Measurements from ENCODE around the gene PTPRQ. TPM values are rescaled to one million over a fixed set of nuclear protein-coding genes. Genes with fewer than 3 reads are reported as not detected.

PTPRQ gene
- total RNA-seq, 1 experiment from 2014 or later: not detected

GRCh38 chr12:80576641-80577418 is 132.8 kb downstream of the PTPRQ start:
- intact Hi-C loops (cut with micrococcal nuclease; ENCODE audit: unreplicated experiment): no loop called here
- no peak for TF ChIP-seq CTCF (IDR thresholded peaks at IDR 0.05; ENCODE audit: unreplicated experiment)
- no peak overlapping the region for H3K4me3 Mint-ChIP-seq (ENCODE audit: low read depth, unreplicated experiment)
- H3K36me3 Mint-ChIP-seq (ENCODE audit: insufficient read depth, unreplicated experiment): no peaks in the 10 kb centered on the region
- H3K27ac Mint-ChIP-seq (ENCODE audit: unreplicated experiment): no peak overlapping the region
- DNase-seq: no peak
- CTCF ChIA-PET: interaction anchor here (0.6 kb wide), 1 partner anchor 12 kb away, joined by 3 read pairs; no protein-coding TSS in a partner anchor
- no TSS peak for BruUV-seq (replicated peaks)
- H3K27me3 Mint-ChIP-seq (ENCODE audit: unreplicated experiment): no peaks in the 10 kb centered on the region
- peaks cover 8% of the 10 kb centered on the region for H3K4me1 Mint-ChIP-seq (ENCODE audit: low read depth, unreplicated experiment)
- no peaks in the 10 kb centered on the region for H3K9me3 Mint-ChIP-seq (ENCODE audit: low read depth, unreplicated experiment)

- BruUV-seq (replicated peaks): no TSS peak
- intact Hi-C loops (cut with micrococcal nuclease; ENCODE audit: unreplicated experiment): no loop called here
- Mint-ChIP-seq H3K4me1 (ENCODE audit: low read depth, unreplicated experiment) (peaks cover 8% of the 10 kb centered on the region), H3K9me3 (ENCODE audit: low read depth, unreplicated experiment) (no peaks in the 10 kb centered on the region), H3K27ac (ENCODE audit: unreplicated experiment) (no peak overlapping the region), H3K36me3 (ENCODE audit: insufficient read depth, unreplicated experiment) (no peaks in the 10 kb centered on the region), H3K27me3 (ENCODE audit: unreplicated experiment) (no peaks in the 10 kb centered on the region), H3K4me3 (ENCODE audit: low read depth, unreplicated experiment) (no peak overlapping the region)
- TF ChIP-seq CTCF (IDR thresholded peaks at IDR 0.05; ENCODE audit: unreplicated experiment): no peak
- CTCF ChIA-PET: no interaction called here
- no peak for DNase-seq
Observed at GRCh38 chr12:80580254-80580653, 136.2 kb downstream of the PTPRQ start.

GRCh38 chr12:80581783-80582182 is 137.7 kb downstream of the PTPRQ start:
- Mint-ChIP-seq H3K9me3 (ENCODE audit: low read depth, unreplicated experiment) (peaks cover 2% of the 10 kb centered on the region), H3K27me3 (ENCODE audit: unreplicated experiment) (no peaks in the 10 kb centered on the region), H3K27ac (ENCODE audit: unreplicated experiment) (no peak overlapping the region), H3K4me1 (ENCODE audit: low read depth, unreplicated experiment) (peaks cover 8% of the 10 kb centered on the region), H3K4me3 (ENCODE audit: low read depth, unreplicated experiment) (no peak overlapping the region), H3K36me3 (ENCODE audit: insufficient read depth, unreplicated experiment) (no peaks in the 10 kb centered on the region)
- BruUV-seq (replicated peaks): no TSS peak
- no peak for TF ChIP-seq CTCF (IDR thresholded peaks at IDR 0.05; ENCODE audit: unreplicated experiment)
- no peak for DNase-seq
- intact Hi-C loops (cut with micrococcal nuclease; ENCODE audit: unreplicated experiment): no loop called here
- CTCF ChIA-PET: no interaction called here

- CTCF ChIA-PET: interaction anchor here (0.6 kb wide), 1 partner anchor 162 kb away, joined by 3 read pairs; no protein-coding TSS in a partner anchor
- TF ChIP-seq CTCF (IDR thresholded peaks at IDR 0.05; ENCODE audit: unreplicated experiment): no peak
- no TSS peak for BruUV-seq (replicated peaks)
- Mint-ChIP-seq H3K27ac (ENCODE audit: unreplicated experiment) (no peak overlapping the region), H3K36me3 (ENCODE audit: insufficient read depth, unreplicated experiment) (no peaks in the 10 kb centered on the region), H3K9me3 (ENCODE audit: low read depth, unreplicated experiment) (peaks cover 2% of the 10 kb centered on the region), H3K27me3 (ENCODE audit: unreplicated experiment) (no peaks in the 10 kb centered on the region), H3K4me1 (ENCODE audit: low read depth, unreplicated experiment) (peaks cover 8% of the 10 kb centered on the region), H3K4me3 (ENCODE audit: low read depth, unreplicated experiment) (no peak overlapping the region)
- no peak for DNase-seq
- intact Hi-C loops (cut with micrococcal nuclease; ENCODE audit: unreplicated experiment): no loop called here
Observed at GRCh38 chr12:80582431-80582830, 138.4 kb downstream of the PTPRQ start.
